ENCODE results near the gene LINGO3. TPM values are rescaled to one million over a fixed set of nuclear protein-coding genes. Genes with fewer than 3 reads are reported as not detected.

Gene LINGO3
- total RNA-seq, 1 donor from 2014 or later, result not detected

- no peaks in the 10 kb centered on the region for H3K9me3 Mint-ChIP-seq (ENCODE audit: low read depth)
- H3K27ac Mint-ChIP-seq (ENCODE audit: unreplicated experiment), result no peak overlapping the region
- no peak for TF ChIP-seq CTCF (IDR thresholded peaks at IDR 0.05)
- no peaks in the 10 kb centered on the region for H3K27me3 Mint-ChIP-seq (ENCODE audit: low read depth)
- H3K4me1 Mint-ChIP-seq (ENCODE audit: low read depth), result no peaks in the 10 kb centered on the region
- DNase-seq (ENCODE audit: low spot score), result no peak
- H3K36me3 Mint-ChIP-seq (ENCODE audit: low read depth), result peaks cover 2% of the 10 kb centered on the region
- no peak overlapping the region for H3K4me3 Mint-ChIP-seq (ENCODE audit: unreplicated experiment)
Measured at GRCh38 chr19:2345794-2346663, 38.1 kb upstream of the LINGO3 start.

- no peaks in the 10 kb centered on the region for H3K9me3 Mint-ChIP-seq (ENCODE audit: low read depth)
- no peak overlapping the region for H3K4me3 Mint-ChIP-seq (ENCODE audit: unreplicated experiment)
- DNase-seq (ENCODE audit: low spot score), result no peak
- TF ChIP-seq CTCF (IDR thresholded peaks at IDR 0.05), result no peak
- H3K27ac Mint-ChIP-seq (ENCODE audit: unreplicated experiment), result no peak overlapping the region
- H3K36me3 Mint-ChIP-seq (ENCODE audit: low read depth), result peaks cover 2% of the 10 kb centered on the region
- no peaks in the 10 kb centered on the region for H3K27me3 Mint-ChIP-seq (ENCODE audit: low read depth)
- no peaks in the 10 kb centered on the region for H3K4me1 Mint-ChIP-seq (ENCODE audit: low read depth)
Measured at GRCh38 chr19:2345076-2345475, 37.1 kb upstream of the LINGO3 start.

GRCh38 chr19:2344381-2344870 is 36.5 kb upstream of the LINGO3 start:
- H3K4me1 Mint-ChIP-seq (ENCODE audit: low read depth), result no peaks in the 10 kb centered on the region
- no peak for DNase-seq (ENCODE audit: low spot score)
- H3K36me3 Mint-ChIP-seq (ENCODE audit: low read depth), result peaks cover 2% of the 10 kb centered on the region
- no peaks in the 10 kb centered on the region for H3K9me3 Mint-ChIP-seq (ENCODE audit: low read depth)
- H3K27ac Mint-ChIP-seq (ENCODE audit: unreplicated experiment), result no peak overlapping the region
- no peak overlapping the region for H3K4me3 Mint-ChIP-seq (ENCODE audit: unreplicated experiment)
- H3K27me3 Mint-ChIP-seq (ENCODE audit: low read depth), result no peaks in the 10 kb centered on the region
- TF ChIP-seq CTCF (IDR thresholded peaks at IDR 0.05), result no peak

- no peak for DNase-seq (ENCODE audit: low spot score)
- H3K4me1 Mint-ChIP-seq (ENCODE audit: low read depth), result no peaks in the 10 kb centered on the region
- no peak for TF ChIP-seq CTCF (IDR thresholded peaks at IDR 0.05)
- no peaks in the 10 kb centered on the region for H3K27me3 Mint-ChIP-seq (ENCODE audit: low read depth)
- H3K27ac Mint-ChIP-seq (ENCODE audit: unreplicated experiment), result no peak overlapping the region
- no peaks in the 10 kb centered on the region for H3K9me3 Mint-ChIP-seq (ENCODE audit: low read depth)
- H3K4me3 Mint-ChIP-seq (ENCODE audit: unreplicated experiment), result no peak overlapping the region
- H3K36me3 Mint-ChIP-seq (ENCODE audit: low read depth), result peaks cover 2% of the 10 kb centered on the region
Measured at GRCh38 chr19:2343289-2343982, 35.5 kb upstream of the LINGO3 start.

DNA sequence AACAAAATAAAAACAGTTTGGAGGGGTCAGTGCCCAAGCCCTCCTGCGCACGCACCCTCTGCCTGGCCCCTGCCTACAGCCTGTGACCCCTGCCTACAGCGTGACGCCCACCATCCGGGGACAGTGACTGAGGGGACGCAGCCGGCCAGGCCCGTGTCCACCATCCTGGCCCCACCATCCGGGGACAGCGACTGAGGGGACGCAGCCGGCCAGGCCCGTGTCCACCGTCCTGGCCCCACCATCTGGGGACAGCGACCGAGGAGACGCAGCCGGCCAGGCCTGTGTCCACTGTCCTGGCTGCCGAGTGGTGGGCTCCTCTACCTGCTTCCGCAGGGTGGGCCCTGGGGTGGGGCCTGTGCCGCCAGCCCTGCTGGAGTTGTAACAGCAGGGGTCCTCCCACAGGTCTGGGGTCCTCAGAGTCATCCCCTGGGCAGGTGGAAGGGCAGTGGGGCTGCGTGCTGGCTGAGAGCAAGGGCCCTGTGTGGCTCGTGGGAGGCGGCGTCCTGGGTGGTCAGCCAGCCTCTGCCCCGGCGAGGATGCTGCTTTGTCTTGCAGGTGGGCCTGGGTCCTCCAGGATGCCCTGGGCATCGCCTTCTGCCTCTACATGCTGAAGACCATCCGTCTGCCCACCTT is 34.8 kb upstream of the LINGO3 start:
- no peaks in the 10 kb centered on the region for H3K27me3 Mint-ChIP-seq (ENCODE audit: low read depth)
- peaks cover 2% of the 10 kb centered on the region for H3K36me3 Mint-ChIP-seq (ENCODE audit: low read depth)
- H3K4me3 Mint-ChIP-seq (ENCODE audit: unreplicated experiment), result no peak overlapping the region
- no peak overlapping the region for H3K27ac Mint-ChIP-seq (ENCODE audit: unreplicated experiment)
- H3K9me3 Mint-ChIP-seq (ENCODE audit: low read depth), result no peaks in the 10 kb centered on the region
- DNase-seq (ENCODE audit: low spot score), result no peak
- no peak for TF ChIP-seq CTCF (IDR thresholded peaks at IDR 0.05)
- H3K4me1 Mint-ChIP-seq (ENCODE audit: low read depth), result no peaks in the 10 kb centered on the region

Data from chondrocyte (in vitro differentiated cells).